K562 (cell line): ENCODE data around the gene KRT34. TPM values are rescaled to one million over a fixed set of nuclear protein-coding genes. Genes with fewer than 3 reads are reported as not detected.

Experiments
- ATAC-seq: fragments of 200-7000 bp; cut with Tn5 transposase; 3 replicates; pipeline ENCODE4 v1.9.1; 2020; ENCODE audit warnings: moderate library complexity
- BruUV-seq: library from RNA; stranded (reverse); fragments of 400-500 nt; replicated peaks from 2 replicates; lab custom pipeline; 2021; lab: Mats Ljungman, UMichigan
- CTCF ChIA-PET: fragments of 300-600 bp; formaldehyde crosslinking; extraction: SDS; loops from one replicate; lab custom pipeline; 2021; ENCODE audit warnings: low intra/inter-chr PET ratio; lab: Yijun Ruan, JAX
- POLR2A ChIA-PET: fragments of 300-600, 350-650 bp; sonication (Branson Sonifier 250); formaldehyde crosslinking; extraction: SDS; loops from one replicate; lab custom pipeline; 2021; ENCODE audit warnings: antibody characterized with exemption, inconsistent platforms; lab: Yijun Ruan, JAX
- DNase-seq, 4 experiments: peaks; one replicate each; pipeline versions ENCODE4 v3.0.0 to v3.0.0-alpha.2; 2011 to 2018; ENCODE audit warnings: low spot score in 3 of 4, mixed read lengths in 3 of 4; ENCODE audit errors: extremely low read depth in 1 of 4
- FAIRE-seq: peaks from 2 replicates; lab custom pipeline; 2011; peaks lifted over from hg19 to GRCh38; lab: Jason Lieb, UNC
- H2AFZ ChIP-seq: 2 replicates; pipeline ENCODE4 v1.6.0; 2011; ENCODE audit warnings: low read depth, low read length, control low read depth, inconsistent platforms
- H3K27ac ChIP-seq: fragments of 200-600 bp; 3 replicates; pipeline ENCODE4 v1.8.0; 2011; ENCODE audit warnings: low read depth, mild to moderate bottlenecking, control low read depth, inconsistent platforms, low read length, moderate library complexity, mixed read lengths; ENCODE audit errors: extremely low read depth
- H3K27me3 ChIP-seq, 2 experiments: fragments of 300-600 bp in 1 of 2; 2 replicates in 1 of 2; 3 replicates in 1 of 2; pipeline versions ENCODE4 v1.6.0 to v1.8.0; 2011; ENCODE audit warnings: inconsistent platforms in 2 of 2, low read length in 2 of 2, mild to moderate bottlenecking in 1 of 2, mixed read lengths in 1 of 2, moderate library complexity in 1 of 2; ENCODE audit not compliant: control insufficient read depth in 2 of 2, insufficient read depth in 2 of 2
- H3K36me3 ChIP-seq: fragments of 300-600 bp; 3 replicates; pipeline ENCODE4 v1.8.0; 2011; ENCODE audit warnings: mild to moderate bottlenecking, low read length, inconsistent platforms; ENCODE audit not compliant: control insufficient read depth, insufficient read depth
- H3K4me1 ChIP-seq, 2 experiments: fragments of 200-600 bp in 1 of 2; replicated peaks in 1 of 2; 2 replicates in 1 of 2; 3 replicates in 1 of 2; pipeline versions ENCODE4 v1.5.1 to v1.8.0; 2011; ENCODE audit warnings: inconsistent platforms in 2 of 2, low read length in 2 of 2, mild to moderate bottlenecking in 1 of 2, mixed read lengths in 1 of 2, moderate library complexity in 1 of 2; ENCODE audit not compliant: control insufficient read depth in 2 of 2, insufficient read depth in 2 of 2
- H3K4me2 ChIP-seq: 2 replicates; pipeline ENCODE4 v1.6.1; 2011; ENCODE audit warnings: low read length, control low read depth, inconsistent platforms, mixed read lengths; ENCODE audit not compliant: insufficient read depth
- H3K4me3 ChIP-seq: fragments of 200-600 bp; sonication (generic), shearing (Covaris generic); 2 replicates; pipeline ENCODE4 v1.5.1; 2016; ENCODE audit warnings: control low read depth, inconsistent platforms
- H3K79me2 ChIP-seq: fragments of 200-600 bp; 3 replicates; pipeline ENCODE4 v1.8.0; 2011; ENCODE audit warnings: low read length, inconsistent platforms; ENCODE audit not compliant: control insufficient read depth, insufficient read depth
- H3K9ac ChIP-seq, 2 experiments: 2 replicates each; pipeline versions ENCODE4 v1.6.0 to v1.6.1; 2011; ENCODE audit warnings: low read depth in 2 of 2, low read length in 2 of 2, control low read depth in 1 of 2, inconsistent platforms in 1 of 2, mild to moderate bottlenecking in 1 of 2, mixed read lengths in 1 of 2; ENCODE audit not compliant: insufficient read depth in 1 of 2
- H3K9me1 ChIP-seq: one replicate; pipeline ENCODE4 v1.6.0; 2011; ENCODE audit warnings: inconsistent platforms, mild to moderate bottlenecking, low read length, moderate library complexity; ENCODE audit not compliant: control insufficient read depth, insufficient read depth
- H3K9me3 ChIP-seq: replicated peaks from 2 replicates; pipeline ENCODE4 v1.5.1; 2011; ENCODE audit warnings: low read depth, low read length, inconsistent platforms; ENCODE audit not compliant: control insufficient read depth, insufficient read depth
- H4K20me1 ChIP-seq: replicated peaks from 2 replicates; pipeline ENCODE4 v1.6.1; 2011; ENCODE audit warnings: low read length, inconsistent platforms, mixed read lengths; ENCODE audit not compliant: control insufficient read depth, insufficient read depth
- CHD1 ChIP-seq: fragments of 200-600 bp; sonication (generic); IDR thresholded peaks from one replicate; pipeline ENCODE4 v1.6.1; 2012; ENCODE audit warnings: mild to moderate bottlenecking, moderate library complexity, low read length, inconsistent platforms
- CSDE1 ChIP-seq, 2 experiments: fragments of 450-650 bp; IDR thresholded peaks; 2 replicates each; pipeline ENCODE4 v1.6.1; 2016; ENCODE audit warnings: mild to moderate bottlenecking in 1 of 2
- FOXK1 ChIP-seq: sonication (generic); formaldehyde crosslinking; IDR thresholded peaks from 2 replicates; pipeline ENCODE4 v1.8.0; 2022; ENCODE audit warnings: missing genetic modification reagents, mild to moderate bottlenecking, borderline replicate concordance
- HNRNPK ChIP-seq: fragments of 200-400 bp; formaldehyde crosslinking; IDR thresholded peaks from one replicate; pipeline ENCODE4 v1.6.1; 2018; ENCODE audit warnings: mild to moderate bottlenecking, low read depth, low read length; ENCODE audit not compliant: poor library complexity, severe bottlenecking
- KDM5B ChIP-seq: fragments of 200-600 bp; sonication (generic); IDR thresholded peaks from 2 replicates; pipeline ENCODE4 v1.6.1; 2012; ENCODE audit warnings: low read depth, mild to moderate bottlenecking, moderate library complexity, low read length, control low read depth, inconsistent platforms; ENCODE audit not compliant: insufficient replicate concordance
- MITF ChIP-seq: IDR thresholded peaks from 2 replicates; pipeline ENCODE4 v1.6.1; 2014; ENCODE audit warnings: antibody characterized with exemption
- MTF1 ChIP-seq: fragments of 250-450 bp; sonication (Bioruptor Pico); IDR thresholded peaks from 2 replicates; pipeline ENCODE4 v1.9.0; 2021; ENCODE audit warnings: moderate library complexity, mild to moderate bottlenecking, inconsistent platforms, borderline replicate concordance
- PHB2 ChIP-seq: fragments of 450-650 bp; IDR thresholded peaks from 2 replicates; pipeline ENCODE4 v1.6.1; 2017; ENCODE audit warnings: low read depth
- PRMT5 ChIP-seq: sonication (generic); formaldehyde crosslinking; IDR thresholded peaks from 2 replicates; pipeline ENCODE4 v1.5.0; 2020; ENCODE audit warnings: missing genetic modification reagents
- RBM15 ChIP-seq: fragments of 200-400 bp; formaldehyde crosslinking; IDR thresholded peaks from 2 replicates; pipeline ENCODE4 v1.6.1; 2018; ENCODE audit warnings: mild to moderate bottlenecking, low read length, moderate library complexity; ENCODE audit not compliant: insufficient read depth
- SMARCC2 ChIP-seq: fragments of 450-650 bp; IDR thresholded peaks from 2 replicates; pipeline ENCODE4 v1.6.1; 2017; ENCODE audit warnings: antibody characterized with exemption, moderate library complexity, mild to moderate bottlenecking, low read depth
- SRSF1 ChIP-seq: fragments of 200-400 bp; formaldehyde crosslinking; IDR thresholded peaks from 2 replicates; pipeline ENCODE4 v1.6.1; 2017; ENCODE audit warnings: mild to moderate bottlenecking, low read depth, low read length, moderate library complexity
- YY1 ChIP-seq, 3 experiments: IDR thresholded peaks; 2 replicates each; pipeline ENCODE4 v1.6.1; 2011; ENCODE audit warnings: low read length in 2 of 3, mild to moderate bottlenecking in 2 of 3, moderate library complexity in 2 of 3, borderline replicate concordance in 1 of 3, control low read depth in 1 of 3, low read depth in 1 of 3; ENCODE audit not compliant: insufficient read depth in 3 of 3, insufficient replicate concordance in 2 of 3, control insufficient read depth in 1 of 3, insufficient read length in 1 of 3; ENCODE audit errors: extremely low read depth in 1 of 3
- ZBTB17 ChIP-seq: fragments of 450-650 bp; formaldehyde crosslinking; IDR thresholded peaks from 2 replicates; pipeline ENCODE4 v1.4.0; 2020; ENCODE audit warnings: mild to moderate bottlenecking
- ZNF143 ChIP-seq: sonication (generic); formaldehyde crosslinking; IDR thresholded peaks from 2 replicates; pipeline ENCODE4 v1.9.0; 2022; ENCODE audit warnings: mild to moderate bottlenecking, missing genetic modification reagents
- WGBS: fragments of 100-300 bp; shearing (Covaris generic); methylation state at CpG from one replicate; pipeline ENCODE4 v1.1.6; 2016; ENCODE audit warnings: low coverage, mixed read lengths; ENCODE audit not compliant: insufficient coverage; ENCODE audit errors: missing lambda C conversion rate; 5-methylcytosine and 5-hydroxymethylcytosine counted together
- in situ Hi-C: fragments of 300-500 bp; cut with MboI; formaldehyde crosslinking; loops from 4 replicates; pipeline ENCODE4 v1.15.0; 2018; ENCODE audit warnings: inconsistent platforms, mixed read lengths
- intact Hi-C: fragments of 100-400 bp; cut with micrococcal nuclease; formaldehyde crosslinking; loops from 2 replicates; pipeline ENCODE4 v1.14.2; 2022
- polyA plus RNA-seq, 8 experiments: library from polyadenylated mRNA; depleted of rRNA in 4 of 8; stranded (reverse) in 5 of 8; unstranded in 3 of 8; fragments of >200 nt; fragmentation: Nextera tagmentation in 2 of 8; fragmentation: Illumina TruSeq in 1 of 8; extraction: Ambion mirVana in 2 of 8; extraction: Trizol in 1 of 8; gene quantifications; 2 replicates each; pipeline versions ENCODE4 v1.2.1 to v1.2.3, GENCODE V29; 2011 to 2014; ENCODE audit warnings: inconsistent platforms in 1 of 8, missing spikeins in 1 of 8
- total RNA-seq, 7 experiments: library from RNA; depleted of rRNA in 6 of 7; stranded (reverse); fragments of >200 nt in 6 of 7; fragmentation: Illumina TruSeq in 2 of 7; extraction: Trizol in 2 of 7; gene quantifications; 2 replicates each; pipeline versions ENCODE4 v1.2.1 to v1.2.3, GENCODE V29; 2011 to 2021; ENCODE audit warnings: low replicate concordance in 1 of 7

Gene KRT34
- total and polyA plus RNA-seq, 9 of the 15 experiments (the other 6 are each of a cell fraction or from before 2014, with no cell fraction given): not detected

DNA sequence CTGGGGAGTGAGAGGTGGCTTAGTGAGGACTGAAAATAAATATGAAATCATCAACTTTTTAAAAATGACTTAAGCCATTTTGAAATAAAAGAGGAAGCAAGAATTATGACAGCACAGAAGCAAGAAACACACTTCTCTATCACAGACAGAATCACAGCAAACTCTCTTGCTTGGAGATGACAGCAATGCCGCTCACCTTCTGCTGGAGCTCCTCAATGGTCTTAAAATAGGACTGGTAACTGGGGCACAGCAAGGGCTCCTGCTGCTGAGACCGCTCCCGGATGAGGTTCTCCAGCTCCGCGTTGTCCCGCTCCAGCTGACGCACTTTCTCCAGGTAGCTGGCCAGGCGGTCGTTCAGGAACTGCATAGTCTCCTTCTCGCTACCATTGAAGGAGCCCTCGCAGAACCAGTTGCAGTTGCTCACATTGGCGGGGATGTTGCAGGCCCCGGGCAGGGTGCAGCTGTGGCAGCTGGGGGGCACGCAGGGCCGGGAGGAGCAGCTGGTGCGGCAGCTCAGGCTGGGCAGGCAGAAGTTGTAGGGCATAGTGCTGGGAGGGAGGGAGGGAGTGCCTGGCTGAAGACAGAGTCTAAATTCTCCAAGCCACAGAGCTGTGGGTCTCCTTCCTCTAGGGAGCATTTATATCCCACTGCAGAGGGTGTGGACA lies 15.0 kb upstream of the KRT34 start, which contains the start of gene KRT31:
TSS of gene KRT31 (minus strand) at position 613 of the 665 bp plus-strand sequence. CDS start at position 544, 69 bp downstream.
- CTCF ChIA-PET: no interaction called here
- no peak for ATAC-seq
- H2AFZ ChIP-seq: no peak within 1 kb of the TSS
- H3K9ac ChIP-seq: no peak within 1 kb of the TSS
- no peak for TF ChIP-seq SRSF1
- TF ChIP-seq PRMT5: no peak
- no peak for TF ChIP-seq KDM5B
- no peak for TF ChIP-seq MTF1
- TF ChIP-seq CSDE1 (IDR thresholded peaks at IDR 0.05): no peak
- TF ChIP-seq, all 486 proteins: peak for 0
- Histone ChIP-seq H3K27me3 (peaks cover 4 to 44% of the 10 kb centered on the region in 2 experiments), H3K4me3 (no peak within 1 kb of the TSS), H3K27ac (no peak within 1 kb of the TSS), H3K9me3 (no peaks in the 10 kb centered on the region), H4K20me1 (no peaks in the 10 kb centered on the region; the same call in 1 of the 2 replicates), H3K4me2 (no peak within 1 kb of the TSS), H3K36me3 (no peaks in the 10 kb centered on the region), H3K9me1 (no peaks in the 10 kb centered on the region), H3K4me1 (no peaks in the 10 kb centered on the region), H3K79me2 (no peaks in the 10 kb centered on the region)
- POLR2A ChIA-PET: no interaction called here
- in situ Hi-C loops (no loop called here), intact Hi-C loops (no loop called here)
- DNase-seq (no peak), FAIRE-seq (no peak)
- 1% methylated on average over 13 of the region's 16 CpGs for WGBS
- BruUV-seq: no TSS peak

DNA sequence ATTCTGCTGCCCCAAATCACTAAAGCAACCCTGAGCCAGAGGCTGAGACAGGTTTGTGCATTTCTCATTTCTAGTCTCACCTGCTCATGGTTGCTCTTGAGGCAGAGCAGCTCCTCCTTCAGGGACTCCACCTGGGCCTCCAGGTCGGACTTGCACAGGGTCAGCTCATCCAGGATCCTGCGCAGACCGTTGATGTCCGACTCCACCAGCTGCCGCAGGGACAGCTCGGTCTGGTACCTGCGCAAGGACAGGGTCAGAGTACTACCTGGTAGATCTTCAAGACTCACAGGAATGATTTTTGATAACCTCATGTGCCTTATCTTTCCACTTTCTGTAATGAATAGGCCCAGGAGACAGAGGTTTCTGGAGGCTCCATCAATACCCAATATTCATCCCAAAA lies 14.2 kb upstream of the KRT34 start:
- BruUV-seq: no TSS peak
- Histone ChIP-seq H3K9ac (no peak overlapping the region), H4K20me1 (no peaks in the 10 kb centered on the region), H3K79me2 (no peaks in the 10 kb centered on the region), H3K9me3 (no peaks in the 10 kb centered on the region), H3K4me3 (no peak overlapping the region), H3K27me3 (peaks cover 4 to 41% of the 10 kb centered on the region in 2 experiments), H3K9me1 (no peaks in the 10 kb centered on the region), H3K27ac (no peak overlapping the region), H2AFZ (no peak overlapping the region), H3K4me1 (no peaks in the 10 kb centered on the region), H3K36me3 (no peaks in the 10 kb centered on the region), H3K4me2 (no peak overlapping the region)
- in situ Hi-C loops: no loop called here
- WGBS: 2% methylated on average over 7 of the region's 7 CpGs
- ChIA-PET POLR2A (no interaction called here), CTCF (no interaction called here)
- ATAC-seq (no peak), DNase-seq (no peak), FAIRE-seq (no peak)
- intact Hi-C loops: no loop called here
- no peak for TF ChIP-seq RBM15
- TF ChIP-seq YY1 (IDR thresholded peaks at IDR 0.05; ENCODE audit: borderline replicate concordance in 1 of 3, control insufficient read depth in 1 of 3, extremely low read depth in 1 of 3, insufficient read depth in 3 of 3, insufficient read length in 1 of 3, insufficient replicate concordance in 2 of 3, low read depth in 1 of 3, low read length in 2 of 3): no peak
- TF ChIP-seq ZBTB17: no peak
- no peak for TF ChIP-seq SMARCC2
- TF ChIP-seq PHB2: no peak
- TF ChIP-seq FOXK1 (CRISPR knock-in tag): no peak
- no peak for TF ChIP-seq CHD1
- no peak for TF ChIP-seq HNRNPK
- no peak for TF ChIP-seq ZNF143 (CRISPR knock-in tag)
- TF ChIP-seq MITF: no peak
